Measurements from ENCODE around the gene TCF4. TPM values are rescaled to one million over a fixed set of nuclear protein-coding genes. Genes with fewer than 3 reads are reported as not detected.

The TCF4 gene
- total RNA-seq, 1 donor from 2014 or later, result 344 TPM

GRCh38 chr18:55547705-55548056, 40.3 kb downstream of the TCF4 start:
- no peak for DNase-seq (ENCODE audit: extremely low read depth, low read depth, low spot score)

GRCh38 chr18:55546851-55547704, 40.9 kb downstream of the TCF4 start:
- no peak for DNase-seq (ENCODE audit: extremely low read depth, low read depth, low spot score)

- DNase-seq (ENCODE audit: extremely low read depth, low read depth, low spot score), result no peak
Measured at GRCh38 chr18:55544014-55544413, 44.0 kb downstream of the TCF4 start.

GRCh38 chr18:55543130-55543704, 44.8 kb downstream of the TCF4 start:
- no peak for DNase-seq (ENCODE audit: extremely low read depth, low read depth, low spot score)

GRCh38 chr18:55541571-55541970, 46.4 kb downstream of the TCF4 start:
- no peak for DNase-seq (ENCODE audit: extremely low read depth, low read depth, low spot score)

GRCh38 chr18:55539240-55539639, 48.8 kb downstream of the TCF4 start:
- no peak for DNase-seq (ENCODE audit: extremely low read depth, low read depth, low spot score)

- no peak for DNase-seq (ENCODE audit: extremely low read depth, low read depth, low spot score)
Measured at GRCh38 chr18:55534996-55535395, 53.0 kb downstream of the TCF4 start.

- no peak for DNase-seq (ENCODE audit: extremely low read depth, low read depth, low spot score)
Measured at GRCh38 chr18:55534547-55534946, 53.4 kb downstream of the TCF4 start.

GRCh38 chr18:55530166-55530565, 57.8 kb downstream of the TCF4 start:
- no peak for DNase-seq (ENCODE audit: extremely low read depth, low read depth, low spot score)

- DNase-seq (ENCODE audit: extremely low read depth, low read depth, low spot score), result no peak
Measured at GRCh38 chr18:55529581-55529980, 58.4 kb downstream of the TCF4 start.

- DNase-seq (ENCODE audit: extremely low read depth, low read depth, low spot score), result no peak
Measured at GRCh38 chr18:55525845-55526244, 62.1 kb downstream of the TCF4 start.

- DNase-seq (ENCODE audit: extremely low read depth, low read depth, low spot score), result no peak
Measured at GRCh38 chr18:55524353-55525073, 63.5 kb downstream of the TCF4 start.

GRCh38 chr18:55523001-55523400, 65.0 kb downstream of the TCF4 start:
- DNase-seq (ENCODE audit: extremely low read depth, low read depth, low spot score), result no peak

GRCh38 chr18:55522011-55522410, 66.0 kb downstream of the TCF4 start:
- DNase-seq (ENCODE audit: extremely low read depth, low read depth, low spot score), result no peak

GRCh38 chr18:55517055-55517454, 70.9 kb downstream of the TCF4 start:
- DNase-seq (ENCODE audit: extremely low read depth, low read depth, low spot score), result no peak

GRCh38 chr18:55515941-55516710, 71.9 kb downstream of the TCF4 start:
- no peak for DNase-seq (ENCODE audit: extremely low read depth, low read depth, low spot score)

GRCh38 chr18:55515214-55515613, 72.8 kb downstream of the TCF4 start:
- no peak for DNase-seq (ENCODE audit: extremely low read depth, low read depth, low spot score)

GRCh38 chr18:55513161-55513560, 74.8 kb downstream of the TCF4 start:
- no peak for DNase-seq (ENCODE audit: extremely low read depth, low read depth, low spot score)

- DNase-seq (ENCODE audit: extremely low read depth, low read depth, low spot score), result no peak
Measured at GRCh38 chr18:55511277-55511676, 76.7 kb downstream of the TCF4 start.

- peak; percentile 100 for DNase-seq (ENCODE audit: extremely low read depth, low read depth, low spot score)
Measured at GRCh38 chr18:55510809-55511208, 77.2 kb downstream of the TCF4 start.

All from glomerular endothelial cell (primary cell).